ENCODE results near the gene FLYWCH1. TPM values are rescaled to one million over a fixed set of nuclear protein-coding genes. Genes with fewer than 3 reads are reported as not detected.
A peak's percentile ranks its signal among the peaks of the same experiment; 100 is the strongest.

The FLYWCH1 gene
- total RNA-seq, 4 donors from 2014 or later: 31.3 to 49.8 (median 41.5) TPM

- TF ChIP-seq POLR2A (IDR thresholded peaks at IDR 0.05) (no peak), CTCF (IDR thresholded peaks at IDR 0.05) (no peak)
- no peaks in the 10 kb centered on the region for H3K27me3 ChIP-seq
- no peaks in the 10 kb centered on the region for H3K36me3 ChIP-seq
- intact Hi-C loops (cut with DNase I): loop anchor here (5.0 kb wide), 1 partner anchor 55 kb away; no protein-coding TSS in a partner anchor
- H3K9me3 ChIP-seq: no peaks in the 10 kb centered on the region
- H3K27ac ChIP-seq: no peak overlapping the region
- H3K4me1 ChIP-seq: peaks cover 6% of the 10 kb centered on the region in 2 donors
- H3K4me3 ChIP-seq (replicated peaks in 1 of 3): no peak overlapping the region
- no peak for DNase-seq
- 61 to 83% methylated on average over 6 of the region's 6 CpGs for WGBS, 2 donors
These were observed 39.8 kb upstream of the FLYWCH1 start for GRCh38 chr16:2871926-2872325.

GRCh38 chr16:2874032-2874911 is 37.5 kb upstream of the FLYWCH1 start:
- Histone ChIP-seq H3K36me3 (no peaks in the 10 kb centered on the region), H3K27me3 (no peaks in the 10 kb centered on the region), H3K4me1 (peaks cover 0 to 2% of the 10 kb centered on the region in 2 donors), H3K27ac (no peak overlapping the region), H3K4me3 (replicated peaks in 1 of 3) (no peak overlapping the region), H3K9me3 (no peaks in the 10 kb centered on the region)
- intact Hi-C loops (cut with DNase I): loop anchor here (5.0 kb wide), 1 partner anchor 53 kb away; no protein-coding TSS in a partner anchor
- no peak for TF ChIP-seq POLR2A (IDR thresholded peaks at IDR 0.05)
- no peak for TF ChIP-seq CTCF (IDR thresholded peaks at IDR 0.05)
- DNase-seq: no peak
- 55% methylated on average over 20 to 21 of the region's 21 CpGs for WGBS, 2 donors

GRCh38 chr16:2874912-2875362 is 36.8 kb upstream of the FLYWCH1 start:
- peak; percentile 70 for DNase-seq
- WGBS, 2 donors: 14 to 15% methylated on average over 25 of the region's 25 CpGs
- TF ChIP-seq POLR2A (IDR thresholded peaks at IDR 0.05): no peak
- peak; percentile 82 to 95 (median 92) for TF ChIP-seq CTCF (IDR thresholded peaks at IDR 0.05)
- Histone ChIP-seq H3K27ac (no peak overlapping the region), H3K4me1 (peaks cover 0 to 2% of the 10 kb centered on the region in 2 donors), H3K4me3 (replicated peaks in 1 of 3) (no peak overlapping the region), H3K36me3 (no peaks in the 10 kb centered on the region), H3K27me3 (no peaks in the 10 kb centered on the region), H3K9me3 (no peaks in the 10 kb centered on the region)
- intact Hi-C loops (cut with DNase I): loop anchor here (5.0 kb wide), 1 partner anchor 52 kb away; no protein-coding TSS in a partner anchor

- no peak overlapping the region for H3K27ac ChIP-seq
- peaks cover 7% of the 10 kb centered on the region in 2 donors for H3K4me1 ChIP-seq
- DNase-seq: no peak
- WGBS, 2 donors: 82 to 95% methylated on average over 6 of the region's 6 CpGs
- H3K36me3 ChIP-seq: no peaks in the 10 kb centered on the region
- intact Hi-C loops (cut with DNase I): no loop called here
- H3K27me3 ChIP-seq: no peaks in the 10 kb centered on the region
- H3K9me3 ChIP-seq: no peaks in the 10 kb centered on the region
- TF ChIP-seq CTCF (IDR thresholded peaks at IDR 0.05) (no peak), POLR2A (IDR thresholded peaks at IDR 0.05) (no peak)
- H3K4me3 ChIP-seq (replicated peaks in 1 of 3): no peak overlapping the region
These were observed 31.8 kb upstream of the FLYWCH1 start for GRCh38 chr16:2879854-2880508.
